ENCODE measurements around the gene SLC24A4.

GRCh38 chr14:92317511-92317910 lies 5.5 kb upstream of the SLC24A4 start:
- no peak for TF ChIP-seq CTCF (IDR thresholded peaks at IDR 0.05; ENCODE audit: poor library complexity)
- no peak for TF ChIP-seq EZH2 (IDR thresholded peaks at IDR 0.05; ENCODE audit: borderline replicate concordance)

Data from hepatocyte (in vitro differentiated cells).